GM12892 (cell line): Measurements from ENCODE around the gene NRSN2.

Experiments
- POLR2A ChIP-seq: IDR thresholded peaks from 2 replicates; pipeline ENCODE4 v1.6.1; 2011; ENCODE audit warnings: low read depth, low read length, control low read depth
- POLR2AphosphoS5 ChIP-seq: IDR thresholded peaks from 2 replicates; pipeline ENCODE4 v1.6.1; 2011; ENCODE audit warnings: low read depth, low read length, control low read depth

DNA sequence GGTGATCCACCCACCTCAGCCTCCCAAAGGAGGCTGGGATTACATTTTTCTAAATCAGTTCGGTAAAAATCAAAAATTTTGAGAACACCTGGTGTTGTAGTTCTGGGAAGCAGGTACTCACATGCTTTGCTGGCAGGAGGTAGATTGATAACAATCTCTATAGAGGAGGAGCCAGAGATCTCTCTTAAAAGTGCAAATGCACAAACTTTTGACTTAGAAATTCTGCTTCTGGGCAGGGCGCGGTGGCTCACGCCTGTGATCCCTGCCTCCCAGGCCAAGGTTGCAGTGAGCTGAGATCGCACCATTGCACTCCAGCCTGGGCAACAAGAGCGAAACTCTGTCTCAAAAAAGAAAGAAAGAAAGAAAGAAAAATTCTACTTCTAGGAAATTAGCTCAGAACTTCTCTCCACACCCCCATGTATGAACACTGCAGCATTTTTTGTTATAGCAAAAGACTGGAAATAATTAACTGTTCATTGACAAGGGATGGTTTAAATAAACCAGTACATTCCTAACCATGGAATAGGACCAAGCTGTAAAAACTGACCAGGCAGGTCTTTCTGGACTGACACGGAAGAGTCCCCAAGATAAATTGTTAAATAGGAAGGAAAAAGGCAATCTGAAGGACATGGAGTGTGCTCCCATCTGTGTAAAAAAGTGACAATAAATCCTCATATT lies 19.3 kb downstream of the NRSN2 start:
- no peak for TF ChIP-seq POLR2A
- TF ChIP-seq POLR2AphosphoS5, result no peak
